ENCODE results near the gene ABL1.

DNA sequence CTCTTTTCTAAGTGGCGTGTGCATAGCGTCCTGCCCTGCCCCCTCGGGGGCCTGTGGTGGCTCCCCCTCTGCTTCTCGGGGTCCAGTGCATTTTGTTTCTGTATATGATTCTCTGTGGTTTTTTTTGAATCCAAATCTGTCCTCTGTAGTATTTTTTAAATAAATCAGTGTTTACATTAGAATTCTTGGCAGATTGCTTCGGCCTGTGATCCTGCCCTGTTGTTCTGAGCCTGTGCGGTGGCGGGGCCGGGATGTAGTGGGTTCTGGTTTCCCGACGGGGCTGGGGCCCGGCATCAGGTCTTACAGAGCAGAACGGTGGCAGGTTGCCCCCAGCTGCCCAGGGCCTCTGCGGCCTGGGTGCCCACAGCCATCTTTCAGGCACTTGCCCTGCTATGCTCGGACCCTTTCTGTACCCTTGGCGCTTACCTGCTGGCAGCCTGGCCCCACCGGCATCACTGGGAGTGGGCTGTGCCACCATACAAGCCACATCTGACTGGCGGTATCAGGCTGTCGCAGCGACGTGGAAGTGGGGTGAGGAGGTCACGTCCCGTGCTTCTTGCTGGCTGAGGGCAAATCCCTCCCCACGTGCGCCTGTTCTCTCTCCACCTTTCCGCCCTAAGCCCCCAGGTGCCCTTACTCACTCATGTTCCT lies 52.6 kb downstream of the ABL1 start:
- TF ChIP-seq POLR2A (IDR thresholded peaks at IDR 0.05), result no peak
- TF ChIP-seq, protein P1, sequence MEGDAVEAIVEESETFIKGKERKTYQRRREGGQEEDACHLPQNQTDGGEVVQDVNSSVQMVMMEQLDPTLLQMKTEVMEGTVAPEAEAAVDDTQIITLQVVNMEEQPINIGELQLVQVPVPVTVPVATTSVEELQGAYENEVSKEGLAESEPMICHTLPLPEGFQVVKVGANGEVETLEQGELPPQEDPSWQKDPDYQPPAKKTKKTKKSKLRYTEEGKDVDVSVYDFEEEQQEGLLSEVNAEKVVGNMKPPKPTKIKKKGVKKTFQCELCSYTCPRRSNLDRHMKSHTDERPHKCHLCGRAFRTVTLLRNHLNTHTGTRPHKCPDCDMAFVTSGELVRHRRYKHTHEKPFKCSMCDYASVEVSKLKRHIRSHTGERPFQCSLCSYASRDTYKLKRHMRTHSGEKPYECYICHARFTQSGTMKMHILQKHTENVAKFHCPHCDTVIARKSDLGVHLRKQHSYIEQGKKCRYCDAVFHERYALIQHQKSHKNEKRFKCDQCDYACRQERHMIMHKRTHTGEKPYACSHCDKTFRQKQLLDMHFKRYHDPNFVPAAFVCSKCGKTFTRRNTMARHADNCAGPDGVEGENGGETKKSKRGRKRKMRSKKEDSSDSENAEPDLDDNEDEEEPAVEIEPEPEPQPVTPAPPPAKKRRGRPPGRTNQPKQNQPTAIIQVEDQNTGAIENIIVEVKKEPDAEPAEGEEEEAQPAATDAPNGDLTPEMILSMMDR (IDR thresholded peaks at IDR 0.05), result no peak

Data from suprapubic skin (tissue), 3 donors.